ENCODE results near the gene ORC2.
"Not testable (repeated sequence)": the region's sequence is repeated elsewhere in the genome, so short reads cannot be mapped to it uniquely, and the experiment has no call there.

Gene ORC2

GRCh38 chr2:200930947-200931626, 32.4 kb downstream of the ORC2 start:
- no peak for DNase-seq (ENCODE audit: low spot score)

- no peak for DNase-seq (ENCODE audit: low spot score)
These were observed 33.9 kb downstream of the ORC2 start for GRCh38 chr2:200929334-200930249.

GRCh38 chr2:200922439-200922838, 41.0 kb downstream of the ORC2 start:
- no peak for DNase-seq (ENCODE audit: low spot score)

GRCh38 chr2:200913654-200914053, 49.8 kb downstream of the ORC2 start:
- no peak for DNase-seq (ENCODE audit: low spot score)

- DNase-seq (ENCODE audit: low spot score), result no peak
These were observed 53.5 kb downstream of the ORC2 start for GRCh38 chr2:200909958-200910357.

- DNase-seq (ENCODE audit: low spot score), result peak; percentile 64
These were observed 57.7 kb downstream of the ORC2 start for GRCh38 chr2:200905618-200906296.

- peak; percentile 89 for DNase-seq (ENCODE audit: low spot score)
These were observed 61.9 kb downstream of the ORC2 start for GRCh38 chr2:200901459-200902072.

- no peak for DNase-seq (ENCODE audit: low spot score)
These were observed 64.0 kb downstream of the ORC2 start for GRCh38 chr2:200899482-200899881.

- peak; percentile 96 for DNase-seq (ENCODE audit: low spot score)
These were observed 74.5 kb downstream of the ORC2 start, which contains the start of the genes NIF3L1 and PPIL3 for GRCh38 chr2:200888704-200889625. Gene NIF3L1, plus strand, starts transcription at chr2:200889371. Its CDS starts 2,573 bp downstream, at chr2:200891944. Gene PPIL3, minus strand, starts transcription at chr2:200889077. Its CDS starts 1,462 bp downstream, at chr2:200887615.

GRCh38 chr2:200881715-200882249, 81.7 kb downstream of the ORC2 start:
- not testable (repeated sequence) for DNase-seq (ENCODE audit: low spot score)

- DNase-seq (ENCODE audit: low spot score), result no peak
These were observed 85.1 kb downstream of the ORC2 start for GRCh38 chr2:200878289-200878880.

- no peak for DNase-seq (ENCODE audit: low spot score)
These were observed 86.0 kb downstream of the ORC2 start for GRCh38 chr2:200877443-200877842.

GRCh38 chr2:200873560-200873959, 89.9 kb downstream of the ORC2 start:
- no peak for DNase-seq (ENCODE audit: low spot score)

- no peak for DNase-seq (ENCODE audit: low spot score)
These were observed 92.3 kb downstream of the ORC2 start for GRCh38 chr2:200871151-200871550.

- DNase-seq (ENCODE audit: low spot score), result no peak
These were observed 94.4 kb downstream of the ORC2 start for GRCh38 chr2:200869014-200869413.

- peak; percentile 92 for DNase-seq (ENCODE audit: low spot score)
These were observed 99.1 kb downstream of the ORC2 start, which contains the start of gene CLK1 for GRCh38 chr2:200864176-200865034. Gene CLK1, minus strand, starts transcription at chr2:200864658. Its CDS starts 2,796 bp downstream, at chr2:200861862.

GRCh38 chr2:200863782-200864175, 99.7 kb downstream of the ORC2 start:
- no peak for DNase-seq (ENCODE audit: low spot score)

- no peak for DNase-seq (ENCODE audit: low spot score)
These were observed 100.9 kb downstream of the ORC2 start for GRCh38 chr2:200862532-200863000.

- DNase-seq (ENCODE audit: low spot score), result no peak
These were observed 101.8 kb downstream of the ORC2 start for GRCh38 chr2:200861617-200862155.

Data from LoVo (cell line).